Choroid plexus epithelial cell (primary cell): ENCODE measurements around the gene ART3.
"Not testable (repeated sequence)": the region's sequence is repeated elsewhere in the genome, so short reads cannot be mapped to it uniquely, and the experiment has no call there.

Experiments used
- DNase-seq: peaks from one replicate; pipeline ENCODE4 v3.0.0-alpha.2; 2010; ENCODE audit warnings: low read depth
- H3K4me3 ChIP-seq: 2 replicates; pipeline ENCODE4 v1.5.1; 2011; ENCODE audit warnings: low read depth, mild to moderate bottlenecking, control low read depth, low read length, moderate library complexity
- CTCF ChIP-seq: conservative IDR thresholded peaks from 2 replicates; pipeline ENCODE4 v1.5.1; 2011; ENCODE audit warnings: low read depth, mild to moderate bottlenecking, control low read depth, inconsistent platforms, low read length, moderate library complexity

ART3 gene, protein sequence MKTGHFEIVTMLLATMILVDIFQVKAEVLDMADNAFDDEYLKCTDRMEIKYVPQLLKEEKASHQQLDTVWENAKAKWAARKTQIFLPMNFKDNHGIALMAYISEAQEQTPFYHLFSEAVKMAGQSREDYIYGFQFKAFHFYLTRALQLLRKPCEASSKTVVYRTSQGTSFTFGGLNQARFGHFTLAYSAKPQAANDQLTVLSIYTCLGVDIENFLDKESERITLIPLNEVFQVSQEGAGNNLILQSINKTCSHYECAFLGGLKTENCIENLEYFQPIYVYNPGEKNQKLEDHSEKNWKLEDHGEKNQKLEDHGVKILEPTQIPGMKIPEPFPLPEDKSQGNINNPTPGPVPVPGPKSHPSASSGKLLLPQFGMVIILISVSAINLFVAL

DNA sequence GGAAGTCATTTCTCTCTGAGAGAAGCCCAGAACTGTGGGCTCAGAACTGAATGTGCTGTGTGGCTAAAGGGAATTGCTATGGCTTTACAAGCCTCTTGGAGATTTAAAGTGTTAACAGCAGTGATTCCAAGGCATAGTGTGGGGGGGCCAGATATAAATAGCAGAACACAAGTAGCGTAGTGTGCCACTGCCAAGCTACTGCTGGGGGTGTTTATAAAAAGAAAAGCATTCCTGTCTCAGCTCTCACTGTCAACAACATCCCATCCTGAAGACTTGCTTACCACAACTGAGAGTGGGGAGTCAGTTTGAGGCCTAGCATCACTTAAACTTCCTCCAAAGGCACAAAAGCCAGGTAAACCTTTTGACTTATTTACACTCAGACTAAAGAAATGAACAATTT lies at the start of gene ART3:
ART3 (plus strand) TSS at position 242 of the 400 bp plus-strand sequence. CDS start 1,181 bp downstream, outside the sequence.
- no peak for TF ChIP-seq CTCF
- DNase-seq, result peak; percentile 37

DNA sequence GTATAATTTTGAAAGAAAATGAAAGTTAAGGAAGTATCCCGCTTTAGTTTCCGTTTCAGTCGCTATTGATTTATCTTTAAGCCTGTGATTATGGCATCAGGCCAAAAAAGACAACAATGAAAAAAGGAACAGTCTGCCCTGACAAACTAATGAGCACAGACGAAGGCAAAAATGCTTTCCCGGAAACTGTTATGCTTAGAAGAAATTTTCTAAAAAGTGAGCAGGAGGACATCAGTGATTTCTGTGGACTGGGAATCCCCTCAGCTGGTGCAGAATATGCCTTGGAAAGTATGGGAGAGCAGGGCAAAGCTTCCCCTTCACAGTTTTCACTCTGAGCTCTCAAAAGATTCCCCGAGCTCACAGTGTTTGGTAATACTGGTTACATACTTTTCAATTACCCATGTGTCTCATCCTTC lies 46.2 kb upstream of the ART3 start:
- DNase-seq, result peak; percentile 26

More for the DNA sequence above, at the start of gene ART3:
- no peak within 1 kb of the TSS for H3K4me3 ChIP-seq

DNA sequence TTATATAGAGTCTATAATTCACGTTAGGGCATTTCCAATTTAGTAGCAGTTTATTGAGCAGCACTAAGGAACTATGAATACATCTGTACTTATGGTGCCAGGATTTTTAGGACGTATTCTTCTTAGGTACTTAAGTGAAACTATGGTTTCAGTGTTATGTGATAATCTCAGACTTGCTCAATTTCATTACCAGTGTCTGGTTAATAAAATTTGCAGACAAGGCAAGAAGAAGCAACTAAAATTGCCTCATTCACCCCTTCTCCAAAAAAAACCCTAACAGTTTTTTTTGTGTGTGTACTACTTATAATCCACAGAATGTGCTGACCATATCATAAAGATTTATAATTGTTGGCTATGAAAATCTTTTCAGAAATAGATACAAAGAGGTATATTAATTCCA lies 45.2 kb upstream of the ART3 start:
- H3K4me3 ChIP-seq, result no peak overlapping the region
- TF ChIP-seq CTCF, result no peak
- DNase-seq, result no peak

More for the DNA sequence above, 46.2 kb upstream of the ART3 start:
- peak overlapping the region; percentile 47 for H3K4me3 ChIP-seq
- TF ChIP-seq CTCF, result no peak

DNA sequence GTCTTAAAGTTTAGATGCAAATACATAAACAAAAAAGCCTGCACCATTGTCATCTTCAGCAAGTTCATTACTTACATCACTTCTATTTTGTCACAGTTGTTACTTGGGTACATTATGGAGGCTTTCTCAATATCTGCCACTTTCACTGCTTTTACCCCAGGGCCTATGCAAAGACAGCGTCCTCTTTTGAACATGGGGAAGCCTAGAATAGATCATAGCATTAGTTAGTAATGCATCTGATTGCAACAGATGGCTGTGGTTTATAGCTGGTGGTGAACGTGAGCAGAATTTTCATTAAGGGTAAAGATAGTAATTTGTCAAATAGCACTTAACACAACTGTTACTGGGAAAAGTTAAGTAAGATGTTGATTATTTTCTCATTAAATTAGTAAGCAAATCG lies 39.4 kb upstream of the ART3 start:
- no peak overlapping the region for H3K4me3 ChIP-seq
- no peak for DNase-seq
- no peak for TF ChIP-seq CTCF

DNA sequence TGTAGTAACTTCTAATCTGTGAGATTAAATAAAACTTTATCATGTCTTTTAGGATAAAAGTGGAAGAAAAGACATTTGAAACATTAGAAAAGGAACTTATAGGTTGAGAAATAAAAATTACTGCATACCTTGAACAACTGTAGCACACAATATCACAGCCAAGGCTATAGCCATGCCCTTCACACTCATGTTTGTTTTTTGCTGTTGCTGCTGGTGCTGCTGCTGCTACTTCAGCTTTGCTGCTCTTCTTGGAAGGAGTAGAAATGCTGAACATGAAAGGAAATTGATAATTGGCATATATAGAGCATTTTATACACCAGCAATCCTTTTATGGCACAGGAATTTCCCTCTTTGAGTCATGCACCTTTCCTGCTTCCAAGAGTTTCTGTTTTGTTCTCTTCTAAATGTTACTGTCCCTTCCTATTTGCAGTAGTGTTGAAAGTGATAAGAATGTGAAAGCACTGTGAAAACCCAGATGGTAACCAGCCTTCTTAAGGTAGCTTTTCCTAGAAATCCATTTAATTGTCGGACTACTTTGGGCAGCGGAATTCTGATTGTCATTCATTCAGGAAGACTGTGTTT lies 38.6 kb upstream of the ART3 start, which contains the start of gene CXCL11:
CXCL11 (minus strand) TSS at position 272 of the 582 bp plus-strand sequence; CDS start at position 189, 83 bp downstream.
- no peak for DNase-seq
- H3K4me3 ChIP-seq, result no peak within 1 kb of the TSS
- TF ChIP-seq CTCF, result no peak

DNA sequence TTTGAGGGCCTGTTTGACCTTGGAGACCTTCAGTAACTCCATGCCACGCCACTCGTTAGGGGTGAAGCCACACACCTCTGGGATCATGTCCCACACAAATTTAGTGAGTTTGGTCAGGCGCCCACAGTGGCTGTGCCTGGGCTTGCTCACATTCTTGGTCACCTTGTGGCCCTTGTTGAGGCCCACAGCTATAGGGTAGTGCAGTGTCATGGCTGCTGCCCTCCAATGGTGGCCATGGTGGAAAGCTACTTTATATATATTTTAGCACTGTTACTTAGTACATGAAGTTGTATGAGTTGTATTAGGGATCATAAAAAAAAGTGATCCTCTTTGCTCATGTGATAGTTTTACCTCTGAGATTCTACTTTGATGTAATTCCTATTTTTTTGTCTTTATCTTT lies 37.7 kb upstream of the ART3 start:
- no peak overlapping the region for H3K4me3 ChIP-seq
- no peak for DNase-seq
- TF ChIP-seq CTCF, result no peak

GRCh38 chr4:76042241-76042998 lies 32.1 kb upstream of the ART3 start:
- H3K4me3 ChIP-seq, result not testable (repeated sequence)
- peak; percentile 43 for DNase-seq

- H3K4me3 ChIP-seq, DNase-seq: not testable (repeated sequence)
Observed at GRCh38 chr4:76043306-76043705, 31.2 kb upstream of the ART3 start.

DNA sequence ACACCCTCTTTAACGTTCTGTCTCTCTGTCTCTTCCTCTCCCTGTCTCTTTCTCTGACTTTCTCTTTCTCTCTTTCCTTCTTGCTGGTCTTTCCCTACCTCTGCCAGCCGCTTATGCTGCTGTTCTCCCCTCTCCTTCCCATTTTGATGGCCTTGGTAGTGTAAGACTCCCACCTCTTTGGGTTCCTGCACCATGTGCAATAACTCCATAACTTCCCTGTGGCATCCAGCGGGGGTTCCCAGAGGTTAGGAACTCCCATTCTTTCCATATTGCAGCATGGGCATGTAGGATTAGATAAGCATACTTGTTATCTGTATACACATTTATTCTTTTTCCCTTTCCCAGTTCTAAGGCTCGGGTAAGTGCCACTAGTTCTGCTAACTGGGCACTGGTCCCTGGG lies 29.8 kb upstream of the ART3 start:
- not testable (repeated sequence) for H3K4me3 ChIP-seq, DNase-seq

DNA sequence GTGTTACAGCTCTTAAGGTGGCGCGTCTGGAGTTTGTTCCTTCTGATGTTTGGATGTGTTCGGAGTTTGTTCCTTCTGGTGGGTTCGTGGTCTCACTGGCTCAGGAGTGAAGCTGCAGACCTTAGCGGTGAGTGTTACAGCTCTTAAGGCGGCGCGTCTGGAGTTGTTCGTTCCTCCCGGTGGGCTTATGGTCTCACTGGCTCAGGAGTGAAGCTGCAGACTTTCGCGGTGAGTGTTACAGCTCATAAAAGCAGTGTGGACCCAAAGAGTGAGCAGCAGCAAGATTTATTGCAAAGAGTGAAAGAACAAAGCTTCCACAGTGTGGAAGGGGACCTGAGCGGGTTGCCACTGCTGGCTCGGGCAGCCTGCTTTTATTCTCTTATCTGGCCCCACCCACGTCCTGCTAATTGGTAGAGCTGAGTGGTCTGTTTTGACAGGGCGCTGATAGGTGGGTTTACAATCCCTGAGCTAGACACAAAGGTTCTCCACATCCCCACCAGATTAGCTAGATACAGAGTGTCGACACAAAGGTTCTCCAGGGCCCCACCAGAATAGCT lies 24.6 kb upstream of the ART3 start:
- not testable (repeated sequence) for DNase-seq

More for the DNA sequence above, 24.6 kb upstream of the ART3 start:
- not testable (repeated sequence) for H3K4me3 ChIP-seq
